Stimulated activated CD4-positive, alpha-beta T cell treated with anti-CD3 and anti-CD28 coated beads, TNF-alpha, amount 100 ng/mL, for 1 hour (primary cell): ENCODE data around the gene ANKRD23.
A peak's percentile ranks its signal among the peaks of the same experiment; 100 is the strongest.
"Not testable (repeated sequence)": the region's sequence is repeated elsewhere in the genome, so short reads cannot be mapped to it uniquely, and the experiment has no call there.

ENCODE experiments used
- DNase-seq, 3 donors: peaks; one replicate each; pipeline ENCODE4 v3.0.0-alpha.2; 2020; ENCODE audit warnings: low read depth in 3 of 3, low spot score in 1 of 3

ANKRD23 gene

GRCh38 chr2:96801005-96801785 is 42.6 kb downstream of the ANKRD23 start:
- peak; percentile 17 to 64 (median 52) for DNase-seq

GRCh38 chr2:96800061-96801004 is 43.5 kb downstream of the ANKRD23 start:
- no peak for DNase-seq

GRCh38 chr2:96799623-96799935 is 44.2 kb downstream of the ANKRD23 start:
- no peak for DNase-seq

- DNase-seq: no peak
Observed at GRCh38 chr2:96798733-96799622, 44.8 kb downstream of the ANKRD23 start.

GRCh38 chr2:96797066-96797625 is 46.7 kb downstream of the ANKRD23 start:
- no peak for DNase-seq

- DNase-seq: not testable (repeated sequence)
Observed at GRCh38 chr2:96796497-96796896, 47.3 kb downstream of the ANKRD23 start.

- DNase-seq: no peak
Observed at GRCh38 chr2:96795076-96795475, 48.7 kb downstream of the ANKRD23 start.

- DNase-seq: no peak
Observed at GRCh38 chr2:96792772-96793749, 50.8 kb downstream of the ANKRD23 start.

- DNase-seq: no peak
Observed at GRCh38 chr2:96789245-96789617, 54.6 kb downstream of the ANKRD23 start.

GRCh38 chr2:96788442-96789244 is 55.2 kb downstream of the ANKRD23 start:
- no peak for DNase-seq
